Prostate gland (tissue), 2 donors: ENCODE data around the gene UNC50. TPM values are rescaled to one million over a fixed set of nuclear protein-coding genes. Genes with fewer than 3 reads are reported as not detected.
A peak's percentile ranks its signal among the peaks of the same experiment; 100 is the strongest.

Experiments used
- DNase-seq: peaks from one replicate; pipeline ENCODE4 v3.0.0-alpha.2; 2019; ENCODE audit warnings: low spot score
- H3K27ac ChIP-seq, 2 donors: fragments of 200-600 bp; sonication (generic); 2 replicates each; pipeline ENCODE4 v1.5.1; 2017 to 2019
- H3K27me3 ChIP-seq: fragments of 200-600 bp; sonication (generic); replicated peaks from 2 replicates; pipeline ENCODE4 v1.5.1; 2019; ENCODE audit not compliant: insufficient read depth
- H3K36me3 ChIP-seq, 2 donors: fragments of 200-600 bp; sonication (generic); 1 replicate in 1 of 2; 2 replicates in 1 of 2; pipeline versions ENCODE4 v1.5.1 to v1.8.1; 2017 to 2019
- H3K4me1 ChIP-seq: fragments of 200-600 bp; sonication (generic); replicated peaks from 2 replicates; pipeline ENCODE4 v1.5.1; 2019
- H3K4me3 ChIP-seq, 2 donors: fragments of 200-600 bp; sonication (generic); 2 replicates each; pipeline ENCODE4 v1.5.1; 2017 to 2019
- H3K9me3 ChIP-seq: fragments of 200-600 bp; sonication (generic); 2 replicates; pipeline ENCODE4 v1.5.1; 2017
- POLR2A ChIP-seq: fragments of 450-650 bp; IDR thresholded peaks from one replicate; pipeline ENCODE4 v1.6.1; 2016; ENCODE audit warnings: antibody characterized with exemption, mild to moderate bottlenecking
- POLR2AphosphoS5 ChIP-seq: sonication (generic); formaldehyde crosslinking; IDR thresholded peaks from one replicate; pipeline ENCODE4 v1.6.1; 2017; ENCODE audit warnings: antibody characterized with exemption
- WGBS: methylation state at CpG from one replicate; pipeline ENCODE4 v1.1.5; 2018; 5-methylcytosine and 5-hydroxymethylcytosine counted together
- intact Hi-C: fragments of 100-400 bp; cut with DNase I; formaldehyde crosslinking; loops from one replicate; pipeline ENCODE4 v1.14.2; 2022
- total RNA-seq, 2 donors: library from RNA; depleted of rRNA; stranded (reverse); fragments of >200 nt; gene quantifications; one replicate each; pipeline ENCODE4 v1.1.0, GENCODE V29; 2016
- TF ChIP-seq, protein P1 (sequence below), 4 experiments: fragments of 200-600 bp in 2 of 4; fragments of 450-650 bp in 2 of 4; sonication (generic) in 2 of 4; IDR thresholded peaks; 1 replicate in 3 of 4; 2 replicates in 1 of 4; pipeline ENCODE4 v1.5.1; 2016 to 2019; ENCODE audit warnings: antibody characterized with exemption in 4 of 4, mild to moderate bottlenecking in 2 of 4, moderate library complexity in 2 of 4

Gene UNC50
- 10 to 100 TPM; 42.5 to 49.9 TPM for total RNA-seq

GRCh38 chr2:98608116-98608961 lies at the start of gene UNC50, which contains the start of gene COA5:
Gene UNC50 (plus strand): TSS chr2:98608589. CDS start chr2:98609760, 1,171 bp downstream.
Gene COA5 (minus strand): TSS chr2:98608512. CDS start chr2:98608405, 107 bp downstream.
- Histone ChIP-seq H3K36me3 (peaks cover 0 to under 1% of the 10 kb centered on the region in 2 donors), H3K27ac (peak within 1 kb of the TSS; percentile 93 to 95), H3K9me3 (no peaks in the 10 kb centered on the region), H3K4me1 (peaks cover 13% of the 10 kb centered on the region), H3K4me3 (peak within 1 kb of the TSS; percentile 94 to 98), H3K27me3 (no peaks in the 10 kb centered on the region)
- DNase-seq, result peak; percentile 86
- intact Hi-C loops, result loop anchor here (5.0 kb wide), 1 partner anchor 124 kb away; the partner anchor contains the start of gene MGAT4A
- WGBS, result under 1% methylated on average over 69 of the region's 93 CpGs
- TF ChIP-seq POLR2AphosphoS5, result peak; percentile 95
- TF ChIP-seq, protein P1, sequence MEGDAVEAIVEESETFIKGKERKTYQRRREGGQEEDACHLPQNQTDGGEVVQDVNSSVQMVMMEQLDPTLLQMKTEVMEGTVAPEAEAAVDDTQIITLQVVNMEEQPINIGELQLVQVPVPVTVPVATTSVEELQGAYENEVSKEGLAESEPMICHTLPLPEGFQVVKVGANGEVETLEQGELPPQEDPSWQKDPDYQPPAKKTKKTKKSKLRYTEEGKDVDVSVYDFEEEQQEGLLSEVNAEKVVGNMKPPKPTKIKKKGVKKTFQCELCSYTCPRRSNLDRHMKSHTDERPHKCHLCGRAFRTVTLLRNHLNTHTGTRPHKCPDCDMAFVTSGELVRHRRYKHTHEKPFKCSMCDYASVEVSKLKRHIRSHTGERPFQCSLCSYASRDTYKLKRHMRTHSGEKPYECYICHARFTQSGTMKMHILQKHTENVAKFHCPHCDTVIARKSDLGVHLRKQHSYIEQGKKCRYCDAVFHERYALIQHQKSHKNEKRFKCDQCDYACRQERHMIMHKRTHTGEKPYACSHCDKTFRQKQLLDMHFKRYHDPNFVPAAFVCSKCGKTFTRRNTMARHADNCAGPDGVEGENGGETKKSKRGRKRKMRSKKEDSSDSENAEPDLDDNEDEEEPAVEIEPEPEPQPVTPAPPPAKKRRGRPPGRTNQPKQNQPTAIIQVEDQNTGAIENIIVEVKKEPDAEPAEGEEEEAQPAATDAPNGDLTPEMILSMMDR (IDR thresholded peaks at IDR 0.05), result peak in 1 of 4 experiments; percentile 26
- peak; percentile 76 for TF ChIP-seq POLR2A

- intact Hi-C loops, result no loop called here
- no peak for DNase-seq
- H3K4me1 ChIP-seq, result no peaks in the 10 kb centered on the region
- H3K9me3 ChIP-seq, result no peaks in the 10 kb centered on the region
- H3K4me3 ChIP-seq, result no peak overlapping the region
- no peak overlapping the region for H3K27ac ChIP-seq
- WGBS, result 70% methylated on average over 16 of the region's 16 CpGs
- H3K27me3 ChIP-seq, result no peaks in the 10 kb centered on the region
- TF ChIP-seq, protein P1 (IDR thresholded peaks at IDR 0.05), result no peak
- TF ChIP-seq POLR2AphosphoS5, result no peak
- no peak for TF ChIP-seq POLR2A
- peaks cover 4 to 6% of the 10 kb centered on the region in 2 donors for H3K36me3 ChIP-seq
Measured at GRCh38 chr2:98558852-98559530, 49.4 kb upstream of the UNC50 start.

DNA sequence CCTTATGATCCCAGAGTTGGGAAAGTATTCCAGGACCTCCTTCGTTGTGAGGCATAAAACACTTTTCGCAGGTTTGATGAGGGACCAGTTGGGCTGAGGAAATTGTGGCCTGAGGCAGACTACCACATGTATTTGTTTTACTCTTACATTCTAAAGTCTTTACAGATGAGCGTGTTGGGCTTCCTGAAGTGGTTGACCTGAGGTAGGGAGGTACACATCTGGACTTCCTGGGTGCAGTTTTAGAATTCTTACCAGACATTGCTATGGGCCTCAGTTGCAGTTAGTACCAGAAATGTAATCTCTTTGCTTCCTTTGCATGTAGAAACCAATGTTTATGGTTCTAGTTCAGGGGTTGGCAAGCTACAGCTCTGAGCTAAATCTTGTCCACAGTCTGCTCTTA lies 48.8 kb upstream of the UNC50 start:
- no peak for DNase-seq
- Histone ChIP-seq H3K4me1 (no peaks in the 10 kb centered on the region), H3K27me3 (no peaks in the 10 kb centered on the region), H3K4me3 (no peak overlapping the region), H3K9me3 (no peaks in the 10 kb centered on the region), H3K36me3 (peaks cover 3 to 8% of the 10 kb centered on the region in 2 donors), H3K27ac (no peak overlapping the region)
- TF ChIP-seq POLR2A (no peak), POLR2AphosphoS5 (no peak)
- TF ChIP-seq, protein P1 (IDR thresholded peaks at IDR 0.05), result no peak
- intact Hi-C loops, result no loop called here
- 79% methylated on average over 3 of the region's 3 CpGs for WGBS

DNA sequence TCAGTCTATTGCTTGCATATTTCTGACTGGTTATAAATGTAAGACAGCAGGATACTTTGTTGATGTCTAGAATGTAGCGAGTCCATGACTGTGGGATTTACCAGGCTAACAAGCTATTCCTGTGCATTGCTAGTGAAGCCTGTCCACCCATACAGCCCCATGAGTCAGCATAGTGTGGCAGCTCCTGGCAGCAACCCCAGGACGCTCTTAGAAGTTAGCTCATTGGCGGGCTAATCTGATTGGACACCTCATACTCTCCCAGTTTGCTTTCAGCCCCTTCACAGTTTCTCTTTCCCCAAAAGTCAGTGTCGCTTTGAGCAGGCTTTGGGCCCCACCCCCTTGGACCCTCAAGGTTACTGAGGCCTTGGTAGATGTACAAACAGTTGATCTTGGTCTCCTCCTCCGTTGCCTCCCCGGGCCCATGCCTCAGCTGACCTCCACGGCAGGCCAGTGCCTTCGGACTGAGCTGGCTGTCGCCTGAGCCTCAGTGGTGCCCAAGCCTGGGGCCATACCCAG lies 48.1 kb upstream of the UNC50 start:
- no peak for DNase-seq
- H3K4me3 ChIP-seq, result no peak overlapping the region
- no peaks in the 10 kb centered on the region for H3K27me3 ChIP-seq
- TF ChIP-seq POLR2A, result no peak
- TF ChIP-seq, protein P1 (IDR thresholded peaks at IDR 0.05), result no peak
- no peak for TF ChIP-seq POLR2AphosphoS5
- H3K9me3 ChIP-seq, result no peaks in the 10 kb centered on the region
- H3K4me1 ChIP-seq, result no peaks in the 10 kb centered on the region
- H3K27ac ChIP-seq, result no peak overlapping the region
- 96% methylated on average over 9 of the region's 9 CpGs for WGBS
- H3K36me3 ChIP-seq, result peaks cover 0 to 8% of the 10 kb centered on the region in 2 donors
- intact Hi-C loops, result no loop called here
